A673 (cell line): ENCODE measurements around the gene CLSTN1. TPM values are rescaled to one million over a fixed set of nuclear protein-coding genes. Genes with fewer than 3 reads are reported as not detected.

Experiments
- BruUV-seq: library from RNA; stranded (reverse); fragments of 400-500 nt; replicated peaks from 2 replicates; lab custom pipeline; 2021; lab: Mats Ljungman, UMichigan
- CTCF ChIA-PET: fragments of 300-600 bp; sonication (Branson Sonifier 250); formaldehyde crosslinking; loops from one replicate; lab custom pipeline; 2022; ENCODE audit warnings: antibody characterized with exemption; lab: Charles Lee
- POLR2A ChIA-PET: fragments of 300-600 bp; sonication (Branson Sonifier 250); formaldehyde crosslinking; loops from one replicate; lab custom pipeline; 2022; ENCODE audit warnings: antibody characterized with exemption; ENCODE audit not compliant: low non-redundant PET; lab: Charles Lee
- DNase-seq: peaks from one replicate; pipeline ENCODE4 v3.0.0-alpha.2; 2015; ENCODE audit warnings: low spot score
- H3K27ac ChIP-seq: fragments of 200-600 bp; sonication (generic); 2 replicates; pipeline ENCODE4 v1.5.1; 2016; ENCODE audit warnings: mixed run types, low read depth, mild to moderate bottlenecking, mixed read lengths, antibody characterized with exemption, low read length; ENCODE audit not compliant: poor library complexity, severe bottlenecking
- H3K27me3 ChIP-seq: fragments of 200-600 bp; sonication (generic); replicated peaks from 2 replicates; pipeline ENCODE4 v1.6.1; 2017; ENCODE audit warnings: mixed run types, low read depth, mild to moderate bottlenecking, mixed read lengths, antibody characterized with exemption, low read length; ENCODE audit not compliant: insufficient read depth, poor library complexity
- H3K36me3 ChIP-seq: fragments of 200-600 bp; sonication (generic); 2 replicates; pipeline ENCODE4 v1.6.1; 2016; ENCODE audit warnings: mixed run types, mild to moderate bottlenecking, mixed read lengths, antibody characterized with exemption, low read length; ENCODE audit not compliant: insufficient read depth, poor library complexity, severe bottlenecking
- H3K4me1 ChIP-seq: fragments of 200-600 bp; sonication (generic); 2 replicates; pipeline ENCODE4 v1.6.1; 2017; ENCODE audit warnings: mixed run types, mild to moderate bottlenecking, mixed read lengths, antibody characterized with exemption, low read length; ENCODE audit not compliant: insufficient read depth, poor library complexity, severe bottlenecking
- H3K4me3 ChIP-seq: fragments of 200-600 bp; sonication (generic); 2 replicates; pipeline ENCODE4 v1.5.1; 2016; ENCODE audit warnings: low read depth, mixed run types, mild to moderate bottlenecking, mixed read lengths, low read length; ENCODE audit not compliant: poor library complexity, severe bottlenecking
- H3K9me3 ChIP-seq: fragments of 200-600 bp; sonication (generic); 2 replicates; pipeline ENCODE4 v1.6.1; 2016; ENCODE audit warnings: mixed run types, low read depth, mild to moderate bottlenecking, mixed read lengths, antibody characterized with exemption, low read length; ENCODE audit not compliant: poor library complexity, severe bottlenecking
- EZH2 ChIP-seq: fragments of 200-600 bp; sonication (generic); IDR thresholded peaks from 2 replicates; pipeline ENCODE4 v1.6.1; 2017; ENCODE audit warnings: borderline replicate concordance, low read depth, mild to moderate bottlenecking, mixed read lengths, antibody characterized with exemption, low read length; ENCODE audit not compliant: poor library complexity, severe bottlenecking
- intact Hi-C: fragments of 100-400 bp; cut with micrococcal nuclease; formaldehyde crosslinking; loops from one replicate; pipeline ENCODE4 v1.10.0; 2022; ENCODE audit not compliant: unreplicated experiment
- total RNA-seq: library from RNA; stranded (reverse); gene quantifications from 2 replicates; pipeline ENCODE4 v1.2.3, GENCODE V29; 2021
- TF ChIP-seq, protein P1 (sequence below): fragments of 300-800, 200-600 bp; sonication (generic); conservative IDR thresholded peaks from 2 replicates; pipeline ENCODE4 v1.5.1; 2017; ENCODE audit warnings: low read depth, mild to moderate bottlenecking, antibody characterized with exemption, low read length, moderate library complexity, mixed read lengths

CLSTN1 gene
- total RNA-seq, 1 experiment from 2014 or later, result 77.4 TPM

DNA sequence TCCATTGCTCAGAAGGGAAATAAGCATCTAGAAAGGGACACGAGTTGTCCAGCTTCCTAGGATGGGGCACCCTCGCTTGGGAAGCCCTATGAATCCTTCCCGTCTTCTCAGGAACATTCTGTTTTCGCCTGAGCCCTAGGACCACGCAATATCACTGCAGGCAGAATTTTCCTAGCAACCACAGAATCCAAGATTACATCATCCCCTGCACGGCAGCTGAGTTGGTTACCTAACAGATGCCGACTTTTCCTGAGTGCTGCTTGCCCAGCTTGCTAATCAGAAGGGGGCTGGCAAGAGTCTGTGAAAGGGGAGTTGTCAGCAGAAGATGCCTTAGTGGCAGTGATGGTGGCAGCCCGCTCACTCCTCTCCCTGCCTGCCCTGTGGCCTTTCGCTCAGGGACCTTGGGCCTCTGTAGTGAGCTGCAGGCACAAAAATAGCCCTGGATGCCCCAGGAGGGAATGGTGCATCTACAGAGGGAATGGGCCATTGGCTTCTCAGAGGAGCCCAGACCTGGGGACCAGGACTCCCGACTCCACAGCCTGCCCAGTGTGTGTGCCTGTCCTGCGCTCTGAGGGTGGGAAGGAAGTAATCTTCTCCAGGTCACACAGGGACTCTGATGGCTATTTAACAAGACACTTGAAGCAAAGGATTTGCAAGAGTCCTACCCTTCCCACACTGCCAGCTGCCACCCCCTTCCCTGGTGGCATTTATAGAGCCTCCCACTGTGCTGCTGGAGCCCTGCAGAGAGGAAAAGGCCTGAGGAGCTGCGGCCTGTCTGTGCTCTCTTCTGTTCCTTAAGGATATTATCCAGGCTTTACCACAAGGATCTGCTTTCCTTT lies 28.9 kb upstream of the CLSTN1 start:
- Histone ChIP-seq H3K36me3 (no peaks in the 10 kb centered on the region), H3K4me1 (peaks cover 17% of the 10 kb centered on the region), H3K9me3 (no peaks in the 10 kb centered on the region), H3K27me3 (no peaks in the 10 kb centered on the region), H3K27ac (peak overlapping the region; percentile 35), H3K4me3 (no peak overlapping the region)
- intact Hi-C loops, result no loop called here
- BruUV-seq, result no TSS peak
- DNase-seq, result peak; percentile 59
- ChIA-PET POLR2A (no interaction called here), CTCF (no interaction called here)
- TF ChIP-seq EZH2, result no peak
- TF ChIP-seq, protein P1, sequence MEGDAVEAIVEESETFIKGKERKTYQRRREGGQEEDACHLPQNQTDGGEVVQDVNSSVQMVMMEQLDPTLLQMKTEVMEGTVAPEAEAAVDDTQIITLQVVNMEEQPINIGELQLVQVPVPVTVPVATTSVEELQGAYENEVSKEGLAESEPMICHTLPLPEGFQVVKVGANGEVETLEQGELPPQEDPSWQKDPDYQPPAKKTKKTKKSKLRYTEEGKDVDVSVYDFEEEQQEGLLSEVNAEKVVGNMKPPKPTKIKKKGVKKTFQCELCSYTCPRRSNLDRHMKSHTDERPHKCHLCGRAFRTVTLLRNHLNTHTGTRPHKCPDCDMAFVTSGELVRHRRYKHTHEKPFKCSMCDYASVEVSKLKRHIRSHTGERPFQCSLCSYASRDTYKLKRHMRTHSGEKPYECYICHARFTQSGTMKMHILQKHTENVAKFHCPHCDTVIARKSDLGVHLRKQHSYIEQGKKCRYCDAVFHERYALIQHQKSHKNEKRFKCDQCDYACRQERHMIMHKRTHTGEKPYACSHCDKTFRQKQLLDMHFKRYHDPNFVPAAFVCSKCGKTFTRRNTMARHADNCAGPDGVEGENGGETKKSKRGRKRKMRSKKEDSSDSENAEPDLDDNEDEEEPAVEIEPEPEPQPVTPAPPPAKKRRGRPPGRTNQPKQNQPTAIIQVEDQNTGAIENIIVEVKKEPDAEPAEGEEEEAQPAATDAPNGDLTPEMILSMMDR, result no peak

DNA sequence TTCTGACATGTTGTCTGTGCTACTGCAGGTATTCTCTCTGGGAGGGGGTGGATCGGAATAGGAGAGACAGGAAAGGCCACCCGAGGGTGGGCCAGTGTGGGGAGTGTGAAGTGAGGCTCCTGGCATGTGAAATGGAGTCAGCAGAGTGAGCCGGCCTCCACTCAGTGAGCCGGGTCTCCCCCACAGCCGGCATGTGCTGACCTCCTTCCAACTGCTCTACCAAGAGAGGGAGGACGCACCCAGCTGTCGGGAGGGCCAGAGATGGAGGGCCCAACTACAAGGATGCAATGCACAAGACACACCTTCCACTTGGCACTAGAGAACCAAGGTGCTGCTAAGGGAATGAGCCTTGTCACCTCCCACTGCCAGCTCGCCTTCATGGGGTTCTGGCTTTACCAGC lies 28.2 kb upstream of the CLSTN1 start:
- BruUV-seq, result no TSS peak
- intact Hi-C loops, result no loop called here
- no peaks in the 10 kb centered on the region for H3K27me3 ChIP-seq
- H3K36me3 ChIP-seq, result no peaks in the 10 kb centered on the region
- TF ChIP-seq, protein P1, result no peak
- no peak for TF ChIP-seq EZH2
- H3K4me1 ChIP-seq, result peaks cover 17% of the 10 kb centered on the region
- H3K9me3 ChIP-seq, result no peaks in the 10 kb centered on the region
- CTCF ChIA-PET, result no interaction called here
- no peak overlapping the region for H3K27ac ChIP-seq
- POLR2A ChIA-PET, result no interaction called here
- DNase-seq, result no peak
- no peak overlapping the region for H3K4me3 ChIP-seq

DNA sequence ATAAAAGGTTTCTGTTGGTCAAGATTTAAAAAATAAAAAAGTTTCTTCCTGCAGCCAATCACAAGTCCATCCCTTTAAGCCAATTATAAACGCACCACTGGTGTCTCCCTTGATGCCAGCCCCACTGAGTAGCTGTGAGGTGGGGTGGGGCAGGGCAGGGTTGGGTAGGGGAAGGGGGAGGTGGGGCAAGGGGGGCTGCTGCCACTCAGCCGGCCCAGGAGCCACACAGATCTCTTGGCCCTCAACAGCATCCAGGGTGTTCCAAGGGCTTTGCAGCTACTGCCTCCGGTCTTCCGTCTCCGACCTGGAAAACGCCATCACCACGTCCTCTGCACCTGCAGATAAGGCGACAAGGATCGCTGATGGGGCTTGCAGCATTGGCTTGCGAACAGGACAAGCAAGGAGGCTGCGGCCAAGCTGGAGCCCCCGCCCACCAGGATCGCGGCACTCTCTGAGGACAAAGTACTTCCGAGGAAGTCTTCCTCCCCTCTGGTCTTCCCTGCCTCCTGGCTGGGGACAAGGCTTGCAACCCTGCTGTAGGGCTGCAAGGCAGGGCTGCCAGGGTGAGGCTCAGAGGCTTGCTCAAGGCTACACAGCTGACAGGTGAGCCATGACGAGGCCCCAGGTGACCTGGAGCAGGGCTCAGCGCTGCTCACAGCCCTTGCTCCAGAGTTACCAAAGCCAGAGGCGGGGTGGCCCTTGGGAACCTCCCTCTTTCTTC lies 26.8 kb upstream of the CLSTN1 start:
- DNase-seq, result no peak
- ChIA-PET CTCF (interaction anchor here (0.5 kb wide), 1 partner anchor 44 kb away, joined by 6 read pairs; no protein-coding TSS in a partner anchor), POLR2A (no interaction called here)
- no peak overlapping the region for H3K27ac ChIP-seq
- H3K4me1 ChIP-seq, result peaks cover 26% of the 10 kb centered on the region
- H3K9me3 ChIP-seq, result no peaks in the 10 kb centered on the region
- intact Hi-C loops, result no loop called here
- no peaks in the 10 kb centered on the region for H3K36me3 ChIP-seq
- no peaks in the 10 kb centered on the region for H3K27me3 ChIP-seq
- H3K4me3 ChIP-seq, result no peak overlapping the region
- no TSS peak for BruUV-seq
- TF ChIP-seq, protein P1, result no peak
- no peak for TF ChIP-seq EZH2
